WTC11 (cell line): ENCODE data around the gene ILF2. TPM values are rescaled to one million over a fixed set of nuclear protein-coding genes. Genes with fewer than 3 reads are reported as not detected.

Experiments used
- ATAC-seq: fragments of 200-7000 bp; cut with Tn5 transposase; 2 replicates; pipeline ENCODE4 v1.10.0; 2021; ENCODE audit warnings: mild to moderate bottlenecking, moderate library complexity
- CTCF ChIA-PET: fragments of 300-600 bp; sonication (Branson Sonifier 250); formaldehyde crosslinking; loops from one replicate; lab custom pipeline; 2021; ENCODE audit warnings: antibody characterized with exemption; lab: Charles Lee
- POLR2A ChIA-PET: fragments of 350-600 bp; sonication (Branson Sonifier 250); formaldehyde crosslinking; loops from one replicate; lab custom pipeline; 2021; ENCODE audit warnings: antibody characterized with exemption; lab: Charles Lee
- DNase-seq: peaks from one replicate; pipeline ENCODE4 v3.0.0; 2021; ENCODE audit warnings: low spot score
- H3K27ac Mint-ChIP-seq: 2 replicates; pipeline ENCODE4 v1.8.0; 2021; ENCODE audit warnings: mixed read lengths
- H3K27me3 Mint-ChIP-seq: 2 replicates; pipeline ENCODE4 v1.8.0; 2021; ENCODE audit warnings: low read depth, mild to moderate bottlenecking, moderate library complexity, mixed read lengths
- H3K36me3 Mint-ChIP-seq: 2 replicates; pipeline ENCODE4 v1.8.0; 2021; ENCODE audit warnings: mixed read lengths
- H3K4me1 Mint-ChIP-seq: 2 replicates; pipeline ENCODE4 v1.8.0; 2022; ENCODE audit warnings: mixed read lengths
- H3K4me3 Mint-ChIP-seq: 2 replicates; pipeline ENCODE4 v1.8.0; 2021; ENCODE audit warnings: mild to moderate bottlenecking, moderate library complexity, mixed read lengths
- H3K9me3 Mint-ChIP-seq: 2 replicates; pipeline ENCODE4 v1.8.0; 2021; ENCODE audit warnings: mixed read lengths
- ARID4B ChIP-seq: sonication (generic); formaldehyde crosslinking; IDR thresholded peaks from 2 replicates; pipeline ENCODE4 v1.8.0; 2023; ENCODE audit warnings: missing genetic modification reagents, mild to moderate bottlenecking, borderline replicate concordance
- CBFB ChIP-seq: sonication (generic); formaldehyde crosslinking; IDR thresholded peaks from 2 replicates; pipeline ENCODE4 v1.8.1; 2022; ENCODE audit warnings: mild to moderate bottlenecking, low read depth, missing genetic modification reagents
- CDX4 ChIP-seq: fragments of 250-450 bp; sonication (Bioruptor Pico); IDR thresholded peaks from 2 replicates; pipeline ENCODE4 v1.9.0; 2021; ENCODE audit warnings: moderate library complexity, mild to moderate bottlenecking, inconsistent platforms, borderline replicate concordance
- CREB1 ChIP-seq: sonication (generic); formaldehyde crosslinking; IDR thresholded peaks from 2 replicates; pipeline ENCODE4 v1.8.0; 2023; ENCODE audit warnings: mild to moderate bottlenecking, missing genetic modification reagents
- E2F4 ChIP-seq: sonication (generic); formaldehyde crosslinking; IDR thresholded peaks from 2 replicates; pipeline ENCODE4 v1.8.1; 2022; ENCODE audit warnings: low read depth, mild to moderate bottlenecking, moderate library complexity, missing genetic modification reagents, borderline replicate concordance
- E2F5 ChIP-seq: sonication (generic); formaldehyde crosslinking; IDR thresholded peaks from 2 replicates; pipeline ENCODE4 v1.8.1; 2022; ENCODE audit warnings: mild to moderate bottlenecking, moderate library complexity, missing genetic modification reagents
- ESRRA ChIP-seq: sonication (generic); formaldehyde crosslinking; IDR thresholded peaks from 2 replicates; pipeline ENCODE4 v1.8.1; 2022; ENCODE audit warnings: mild to moderate bottlenecking, missing genetic modification reagents, borderline replicate concordance
- FOXP4 ChIP-seq: sonication (generic); formaldehyde crosslinking; IDR thresholded peaks from 2 replicates; pipeline ENCODE4 v1.8.0; 2022; ENCODE audit warnings: mild to moderate bottlenecking, missing genetic modification reagents
- HMGXB4 ChIP-seq: sonication (generic); formaldehyde crosslinking; IDR thresholded peaks from 2 replicates; pipeline ENCODE4 v1.8.1; 2023; ENCODE audit warnings: mild to moderate bottlenecking, moderate library complexity, missing genetic modification reagents
- OVOL2 ChIP-seq: fragments of 250-450 bp; sonication (Bioruptor Pico); IDR thresholded peaks from 2 replicates; pipeline ENCODE4 v1.9.0; 2021; ENCODE audit warnings: mild to moderate bottlenecking, borderline replicate concordance
- PRRX2 ChIP-seq: fragments of 250-450 bp; sonication (Bioruptor Pico); IDR thresholded peaks from 2 replicates; pipeline ENCODE4 v1.8.0; 2021; ENCODE audit warnings: mild to moderate bottlenecking
- ZMAT4 ChIP-seq: fragments of 250-450 bp; sonication (Bioruptor Pico); IDR thresholded peaks from 2 replicates; pipeline ENCODE4 v1.9.0; 2021; ENCODE audit warnings: mild to moderate bottlenecking
- ZNF138 ChIP-seq: sonication (generic); formaldehyde crosslinking; conservative IDR thresholded peaks from 2 replicates; pipeline ENCODE4 v1.8.1; 2022; ENCODE audit warnings: mild to moderate bottlenecking, moderate library complexity, missing genetic modification reagents
- ZNF281 ChIP-seq: sonication (generic); formaldehyde crosslinking; IDR thresholded peaks from 2 replicates; pipeline ENCODE4 v1.8.0; 2023; ENCODE audit warnings: mild to moderate bottlenecking, missing genetic modification reagents
- ZNF512 ChIP-seq: sonication (generic); formaldehyde crosslinking; IDR thresholded peaks from 2 replicates; pipeline ENCODE4 v1.8.1; 2022; ENCODE audit warnings: missing genetic modification reagents, borderline replicate concordance
- ZNF532 ChIP-seq: fragments of 250-450 bp; sonication (Bioruptor Pico); IDR thresholded peaks from 2 replicates; pipeline ENCODE4 v1.9.0; 2021; ENCODE audit warnings: mild to moderate bottlenecking, borderline replicate concordance
- total RNA-seq: library from RNA; stranded (reverse); gene quantifications from 3 replicates; pipeline ENCODE4 v1.2.3, GENCODE V29; 2021

Gene ILF2
- total RNA-seq, 1 experiment from 2014 or later = 337 TPM

GRCh38 chr1:153662269-153662668 is 8.5 kb downstream of the ILF2 start:
- CTCF ChIA-PET = no interaction called here
- H3K27me3 Mint-ChIP-seq = no peaks in the 10 kb centered on the region
- H3K36me3 Mint-ChIP-seq = peaks cover 70% of the 10 kb centered on the region
- peaks cover 8% of the 10 kb centered on the region for H3K4me1 Mint-ChIP-seq
- DNase-seq (no peak), ATAC-seq (no peak)
- POLR2A ChIA-PET = interaction anchor here (0.6 kb wide), 1 partner anchor 28 kb away, joined by 3 read pairs; the partner anchor contains the start of gene CHTOP
- no peak overlapping the region for H3K4me3 Mint-ChIP-seq
- no peaks in the 10 kb centered on the region for H3K9me3 Mint-ChIP-seq
- H3K27ac Mint-ChIP-seq = no peak overlapping the region
- TF ChIP-seq ESRRA (CRISPR knock-in tag) (no peak), E2F5 (CRISPR knock-in tag) (no peak), CBFB (no peak), ZNF138 (no peak), ZMAT4 (CRISPR knock-in tag) (no peak), ARID4B (CRISPR knock-in tag) (no peak), E2F4 (CRISPR knock-in tag) (no peak), CREB1 (CRISPR knock-in tag) (no peak), HMGXB4 (CRISPR knock-in tag) (no peak), ZNF532 (CRISPR knock-in tag) (no peak), FOXP4 (no peak), ZNF512 (CRISPR knock-in tag) (no peak), OVOL2 (CRISPR knock-in tag) (no peak), PRRX2 (CRISPR knock-in tag) (no peak), CDX4 (no peak), ZNF281 (CRISPR knock-in tag) (no peak)
